Right atrium auricular region (tissue), 2 donors: ENCODE data around the gene MPO. TPM values are rescaled to one million over a fixed set of nuclear protein-coding genes. Genes with fewer than 3 reads are reported as not detected.
A peak's percentile ranks its signal among the peaks of the same experiment; 100 is the strongest.

ENCODE experiments used
- DNase-seq: peaks from one replicate; pipeline ENCODE4 v3.0.0-alpha.2; 2019; ENCODE audit warnings: low spot score
- H3K27ac ChIP-seq, 2 donors: fragments of 200-600 bp; sonication (generic); 1 replicate in 1 of 2; 2 replicates in 1 of 2; pipeline ENCODE4 v1.5.1; 2016 to 2019
- H3K27me3 ChIP-seq, 2 donors: fragments of 200-600 bp; sonication (generic); one replicate each; pipeline versions ENCODE4 v1.5.1 to v1.6.0; 2017 to 2019
- H3K36me3 ChIP-seq: fragments of 200-600 bp; sonication (generic); one replicate; pipeline ENCODE4 v1.5.1; 2016
- H3K4me1 ChIP-seq, 2 donors: fragments of 200-600 bp; sonication (generic); one replicate each; pipeline versions ENCODE4 v1.5.1 to v1.6.0; 2017 to 2019
- H3K4me3 ChIP-seq, 2 donors: fragments of 200-600 bp; sonication (generic); 1 replicate in 1 of 2; 2 replicates in 1 of 2; pipeline ENCODE4 v1.5.1; 2017 to 2019; ENCODE audit warnings: mild to moderate bottlenecking in 1 of 2, moderate library complexity in 1 of 2
- H3K9me3 ChIP-seq, 2 donors: fragments of 200-600 bp; sonication (generic); one replicate each; pipeline ENCODE4 v1.5.1; 2019
- CTCF ChIP-seq, 2 donors: fragments of 200-600 bp; sonication (generic); IDR thresholded peaks; one replicate each; pipeline ENCODE4 v1.5.1; 2019; ENCODE audit warnings: antibody characterized with exemption in 2 of 2
- total RNA-seq, 2 donors: library from RNA; depleted of rRNA; stranded (reverse); fragments of >200 nt; gene quantifications; one replicate each; pipeline ENCODE4 v1.1.0, GENCODE V29; 2016

The MPO gene
- total RNA-seq, 2 donors from 2014 or later = 0.12 to 0.30 TPM

GRCh38 chr17:58265902-58266875, 14.5 kb downstream of the MPO start:
- DNase-seq = peak; percentile 9
- no peaks in the 10 kb centered on the region for H3K36me3 ChIP-seq
- H3K4me3 ChIP-seq = no peak overlapping the region
- H3K27me3 ChIP-seq = no peaks in the 10 kb centered on the region
- H3K27ac ChIP-seq = no peak overlapping the region
- no peak for TF ChIP-seq CTCF (IDR thresholded peaks at IDR 0.05)
- no peaks in the 10 kb centered on the region for H3K4me1 ChIP-seq
- H3K9me3 ChIP-seq = no peaks in the 10 kb centered on the region

GRCh38 chr17:58265271-58265670, 15.5 kb downstream of the MPO start:
- Histone ChIP-seq H3K4me3 (no peak overlapping the region), H3K27ac (no peak overlapping the region), H3K4me1 (no peaks in the 10 kb centered on the region), H3K27me3 (no peaks in the 10 kb centered on the region), H3K9me3 (no peaks in the 10 kb centered on the region), H3K36me3 (no peaks in the 10 kb centered on the region)
- no peak for DNase-seq
- no peak for TF ChIP-seq CTCF (IDR thresholded peaks at IDR 0.05)

GRCh38 chr17:58264407-58265103, 16.2 kb downstream of the MPO start:
- no peak overlapping the region for H3K4me3 ChIP-seq
- no peaks in the 10 kb centered on the region for H3K27me3 ChIP-seq
- no peak overlapping the region for H3K27ac ChIP-seq
- DNase-seq = peak; percentile 23
- H3K36me3 ChIP-seq = no peaks in the 10 kb centered on the region
- no peak for TF ChIP-seq CTCF (IDR thresholded peaks at IDR 0.05)
- H3K9me3 ChIP-seq = no peaks in the 10 kb centered on the region
- no peaks in the 10 kb centered on the region for H3K4me1 ChIP-seq

- Histone ChIP-seq H3K27me3 (no peaks in the 10 kb centered on the region), H3K9me3 (no peaks in the 10 kb centered on the region), H3K4me3 (no peak overlapping the region), H3K4me1 (no peaks in the 10 kb centered on the region), H3K27ac (no peak overlapping the region), H3K36me3 (no peaks in the 10 kb centered on the region)
- no peak for DNase-seq
- no peak for TF ChIP-seq CTCF (IDR thresholded peaks at IDR 0.05)
These were observed 17.0 kb downstream of the MPO start for GRCh38 chr17:58263773-58264172.

GRCh38 chr17:58262149-58262548, 18.6 kb downstream of the MPO start:
- Histone ChIP-seq H3K9me3 (no peaks in the 10 kb centered on the region), H3K36me3 (no peaks in the 10 kb centered on the region), H3K27me3 (no peaks in the 10 kb centered on the region), H3K4me3 (no peak overlapping the region), H3K27ac (no peak overlapping the region), H3K4me1 (no peaks in the 10 kb centered on the region)
- no peak for TF ChIP-seq CTCF (IDR thresholded peaks at IDR 0.05)
- peak; percentile 36 for DNase-seq
